ENCODE measurements around the gene RBP3. TPM values are rescaled to one million over a fixed set of nuclear protein-coding genes. Genes with fewer than 3 reads are reported as not detected.

RBP3 gene
- polyA plus RNA-seq, 1 donor (not counting 4 experiments of a cell fraction or from before 2014, with no cell fraction given), result not detected

DNA sequence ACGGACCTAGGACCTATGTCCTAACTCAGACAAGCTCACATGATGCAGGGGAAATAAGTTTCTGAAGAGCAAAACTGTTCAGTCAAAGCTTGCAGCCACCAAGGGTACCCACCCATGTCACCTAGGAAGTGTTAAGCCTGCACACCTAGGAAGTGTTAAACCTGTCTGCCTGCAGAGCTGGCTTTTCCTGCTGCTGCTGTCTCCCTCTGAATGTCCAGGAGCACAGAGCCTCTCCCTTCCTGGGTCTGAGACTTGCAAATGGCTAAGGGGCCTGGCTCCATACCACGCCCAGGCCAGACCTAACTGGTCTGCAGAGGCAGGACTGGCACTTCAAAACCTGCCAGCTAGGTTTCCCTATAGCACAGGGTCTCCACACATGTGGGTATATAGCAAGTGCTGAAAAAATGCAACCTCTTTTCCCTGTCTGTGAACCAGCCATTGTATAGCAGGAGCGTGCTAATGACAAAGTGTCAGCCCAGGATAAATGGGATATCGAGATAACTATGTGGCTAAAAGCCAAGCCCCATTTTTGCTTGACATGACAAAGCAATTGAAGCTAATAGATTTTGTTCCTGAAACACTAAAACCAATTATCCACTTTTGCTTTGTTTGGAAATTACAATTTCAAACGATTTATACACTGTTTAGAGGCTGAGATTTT lies 24.4 kb upstream of the RBP3 start:
- no peak for DNase-seq (ENCODE audit: low read depth, low spot score)
- H3K4me2 ChIP-seq (ENCODE audit: control insufficient read depth, extremely low read depth, insufficient read depth, low read depth, low read length), result no peak overlapping the region

DNA sequence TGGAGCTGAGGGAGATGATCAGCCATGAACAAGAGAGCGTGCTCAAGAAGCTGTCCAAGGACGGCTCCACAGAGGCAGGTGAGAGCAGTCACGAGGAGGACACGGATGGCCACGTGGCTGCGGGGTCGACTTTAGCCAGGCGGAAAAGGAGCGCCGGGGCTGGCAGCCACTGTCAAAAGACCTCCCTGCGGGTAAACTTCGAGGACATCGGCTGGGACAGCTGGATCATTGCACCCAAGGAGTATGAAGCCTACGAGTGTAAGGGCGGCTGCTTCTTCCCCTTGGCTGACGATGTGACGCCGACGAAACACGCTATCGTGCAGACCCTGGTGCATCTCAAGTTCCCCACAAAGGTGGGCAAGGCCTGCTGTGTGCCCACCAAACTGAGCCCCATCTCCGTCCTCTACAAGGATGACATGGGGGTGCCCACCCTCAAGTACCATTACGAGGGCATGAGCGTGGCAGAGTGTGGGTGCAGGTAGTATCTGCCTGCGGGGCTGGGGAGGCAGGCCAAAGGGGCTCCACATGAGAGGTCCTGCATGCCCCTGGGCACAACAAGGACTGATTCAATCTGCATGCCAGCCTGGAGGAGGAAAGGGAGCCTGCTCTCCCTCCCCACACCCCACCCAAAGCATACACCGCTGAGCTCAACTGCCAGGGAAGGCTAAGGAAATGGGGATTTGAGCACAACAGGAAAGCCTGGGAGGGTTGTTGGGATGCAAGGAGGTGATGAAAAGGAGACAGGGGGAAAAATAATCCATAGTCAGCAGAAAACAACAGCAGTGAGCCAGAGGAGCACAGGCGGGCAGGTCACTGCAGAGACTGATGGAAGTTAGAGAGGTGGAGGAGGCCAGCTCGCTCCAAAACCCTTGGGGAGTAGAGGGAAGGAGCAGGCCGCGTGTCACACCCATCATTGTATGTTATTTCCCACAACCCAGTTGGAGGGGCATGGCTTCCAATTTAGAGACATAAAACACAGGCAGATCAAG lies 22.6 kb upstream of the RBP3 start:
- FAIRE-seq (no peak), DNase-seq (ENCODE audit: low read depth, low spot score) (no peak)
- dilution Hi-C loops (cut with MboI; ENCODE audit: extremely low pct_ligation_motif_present, low sequenced_read_pairs), result no loop called here

More for the DNA sequence above, 24.4 kb upstream of the RBP3 start:
- Histone ChIP-seq H3K4me3 (ENCODE audit: control insufficient read depth in 2 of 3, extremely low read depth in 1 of 3, insufficient read depth in 2 of 3, low read depth in 1 of 3, low read length in 3 of 3) (no peak overlapping the region), H3K27ac (ENCODE audit: control insufficient read depth, insufficient read depth, low read length) (no peak overlapping the region), H3K9ac (ENCODE audit: control insufficient read depth, extremely low read depth, insufficient read depth, low read length) (no peak overlapping the region), H4K20me1 (ENCODE audit: control insufficient read depth, extremely low read depth, insufficient read depth, low read length) (no peaks in the 10 kb centered on the region), H3K36me3 (ENCODE audit: control insufficient read depth in 2 of 2, extremely low read depth in 1 of 2, insufficient read depth in 2 of 2, low read length in 2 of 2) (no peaks in the 10 kb centered on the region), H3K9me3 (ENCODE audit: control insufficient read depth, low read depth, low read length) (no peaks in the 10 kb centered on the region), H3K9me1 (ENCODE audit: control insufficient read depth, extremely low read depth, insufficient read depth, low read length) (no peaks in the 10 kb centered on the region), H2AFZ (ENCODE audit: control insufficient read depth, low read length) (no peak overlapping the region), H3K79me2 (ENCODE audit: control insufficient read depth, insufficient read depth, low read length) (no peaks in the 10 kb centered on the region), H3K4me1 (ENCODE audit: control insufficient read depth, extremely low read depth, insufficient read depth, low read length) (no peaks in the 10 kb centered on the region), H3K27me3 (ENCODE audit: control insufficient read depth, extremely low read depth, insufficient read depth, low read length) (peaks cover 23% of the 10 kb centered on the region)
- TF ChIP-seq, protein P1, sequence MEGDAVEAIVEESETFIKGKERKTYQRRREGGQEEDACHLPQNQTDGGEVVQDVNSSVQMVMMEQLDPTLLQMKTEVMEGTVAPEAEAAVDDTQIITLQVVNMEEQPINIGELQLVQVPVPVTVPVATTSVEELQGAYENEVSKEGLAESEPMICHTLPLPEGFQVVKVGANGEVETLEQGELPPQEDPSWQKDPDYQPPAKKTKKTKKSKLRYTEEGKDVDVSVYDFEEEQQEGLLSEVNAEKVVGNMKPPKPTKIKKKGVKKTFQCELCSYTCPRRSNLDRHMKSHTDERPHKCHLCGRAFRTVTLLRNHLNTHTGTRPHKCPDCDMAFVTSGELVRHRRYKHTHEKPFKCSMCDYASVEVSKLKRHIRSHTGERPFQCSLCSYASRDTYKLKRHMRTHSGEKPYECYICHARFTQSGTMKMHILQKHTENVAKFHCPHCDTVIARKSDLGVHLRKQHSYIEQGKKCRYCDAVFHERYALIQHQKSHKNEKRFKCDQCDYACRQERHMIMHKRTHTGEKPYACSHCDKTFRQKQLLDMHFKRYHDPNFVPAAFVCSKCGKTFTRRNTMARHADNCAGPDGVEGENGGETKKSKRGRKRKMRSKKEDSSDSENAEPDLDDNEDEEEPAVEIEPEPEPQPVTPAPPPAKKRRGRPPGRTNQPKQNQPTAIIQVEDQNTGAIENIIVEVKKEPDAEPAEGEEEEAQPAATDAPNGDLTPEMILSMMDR (optimal IDR thresholded peaks at IDR 0.05 in 1 of 3, IDR thresholded peaks at IDR 0.05 in 1 of 3, conservative IDR thresholded peaks at IDR 0.05 in 1 of 3; ENCODE audit: extremely low read depth in 1 of 3, insufficient read depth in 2 of 3, low read length in 3 of 3), result no peak
- TF ChIP-seq EZH2 (IDR thresholded peaks at IDR 0.05; ENCODE audit: low read length), result no peak
- dilution Hi-C loops (cut with MboI; ENCODE audit: extremely low pct_ligation_motif_present, low sequenced_read_pairs), result no loop called here
- no peak for FAIRE-seq

More for the DNA sequence above, 22.6 kb upstream of the RBP3 start:
- Histone ChIP-seq H3K9me1 (ENCODE audit: control insufficient read depth, extremely low read depth, insufficient read depth, low read length) (no peaks in the 10 kb centered on the region), H3K27me3 (ENCODE audit: control insufficient read depth, extremely low read depth, insufficient read depth, low read length) (peaks cover 23% of the 10 kb centered on the region), H2AFZ (ENCODE audit: control insufficient read depth, low read length) (no peak overlapping the region), H3K79me2 (ENCODE audit: control insufficient read depth, insufficient read depth, low read length) (no peaks in the 10 kb centered on the region), H3K4me2 (ENCODE audit: control insufficient read depth, extremely low read depth, insufficient read depth, low read depth, low read length) (no peak overlapping the region), H3K4me1 (ENCODE audit: control insufficient read depth, extremely low read depth, insufficient read depth, low read length) (no peaks in the 10 kb centered on the region), H3K36me3 (ENCODE audit: control insufficient read depth in 2 of 2, extremely low read depth in 1 of 2, insufficient read depth in 2 of 2, low read length in 2 of 2) (no peaks in the 10 kb centered on the region), H3K4me3 (ENCODE audit: control insufficient read depth in 2 of 3, extremely low read depth in 1 of 3, insufficient read depth in 2 of 3, low read depth in 1 of 3, low read length in 3 of 3) (no peak overlapping the region), H3K9ac (ENCODE audit: control insufficient read depth, extremely low read depth, insufficient read depth, low read length) (no peak overlapping the region), H3K27ac (ENCODE audit: control insufficient read depth, insufficient read depth, low read length) (no peak overlapping the region), H4K20me1 (ENCODE audit: control insufficient read depth, extremely low read depth, insufficient read depth, low read length) (no peaks in the 10 kb centered on the region), H3K9me3 (ENCODE audit: control insufficient read depth, low read depth, low read length) (no peaks in the 10 kb centered on the region)
- TF ChIP-seq, protein P1 (optimal IDR thresholded peaks at IDR 0.05 in 1 of 3, IDR thresholded peaks at IDR 0.05 in 1 of 3, conservative IDR thresholded peaks at IDR 0.05 in 1 of 3; ENCODE audit: extremely low read depth in 1 of 3, insufficient read depth in 2 of 3, low read length in 3 of 3), result no peak
- TF ChIP-seq EZH2 (IDR thresholded peaks at IDR 0.05; ENCODE audit: low read length), result no peak

All from keratinocyte (primary cell).